GM19468 (cell line): ENCODE data around the gene LDAH.
A peak's percentile ranks its signal among the peaks of the same experiment; 100 is the strongest.

Experiments
- ATAC-seq: cut with Tn5 transposase; IDR thresholded peaks from one replicate; pipeline ENCODE4 v1.9.1; 2021; ENCODE audit warnings: mild to moderate bottlenecking, moderate library complexity, moderate number of reproducible peaks; ENCODE audit not compliant: unreplicated experiment; ENCODE audit errors: extremely low read depth

The LDAH gene

DNA sequence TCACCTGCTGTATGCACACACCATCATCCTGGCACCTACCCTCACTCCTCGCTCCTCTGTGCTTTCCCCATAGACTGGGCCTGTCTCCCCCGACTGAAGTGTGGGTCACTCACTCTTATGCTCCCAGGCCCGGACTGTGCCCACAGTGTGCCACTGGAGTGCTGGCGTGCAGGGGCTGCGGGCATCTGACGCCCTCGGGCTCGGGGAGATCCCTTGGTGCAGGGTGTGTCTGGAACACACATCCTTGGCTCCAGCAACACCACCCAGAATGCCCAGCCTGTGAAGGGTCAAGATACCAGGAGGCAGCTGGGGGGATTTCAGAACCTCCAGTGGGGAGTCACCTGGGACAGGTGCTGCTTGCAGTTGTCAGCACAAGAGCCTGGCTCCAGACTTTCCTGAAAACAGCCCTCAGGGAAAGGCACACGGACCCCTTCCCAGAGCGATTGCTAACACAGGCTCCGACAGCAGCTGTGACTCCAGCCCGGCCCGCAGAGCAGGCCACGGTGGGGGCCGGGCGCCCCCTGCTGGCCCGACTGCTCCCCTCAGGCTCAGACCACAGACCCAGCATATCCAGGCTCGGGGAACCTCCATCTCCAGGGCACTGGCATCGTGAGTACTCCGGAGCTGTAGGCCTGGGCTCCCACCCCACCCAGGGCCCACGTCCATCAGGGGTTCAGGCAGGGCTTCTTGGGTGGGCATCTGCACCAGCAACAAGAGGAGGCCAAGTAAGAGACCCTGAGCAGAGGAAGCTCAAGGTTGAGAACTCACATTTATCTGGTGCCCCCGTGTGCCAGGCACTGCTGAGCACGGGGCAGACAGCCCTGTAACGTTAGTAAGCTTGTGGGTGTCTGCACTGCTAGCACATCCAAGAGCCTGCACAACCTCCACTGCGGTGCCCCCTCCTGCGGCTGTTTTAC lies 180.6 kb downstream of the LDAH start:
- peak; percentile 84 for ATAC-seq

DNA sequence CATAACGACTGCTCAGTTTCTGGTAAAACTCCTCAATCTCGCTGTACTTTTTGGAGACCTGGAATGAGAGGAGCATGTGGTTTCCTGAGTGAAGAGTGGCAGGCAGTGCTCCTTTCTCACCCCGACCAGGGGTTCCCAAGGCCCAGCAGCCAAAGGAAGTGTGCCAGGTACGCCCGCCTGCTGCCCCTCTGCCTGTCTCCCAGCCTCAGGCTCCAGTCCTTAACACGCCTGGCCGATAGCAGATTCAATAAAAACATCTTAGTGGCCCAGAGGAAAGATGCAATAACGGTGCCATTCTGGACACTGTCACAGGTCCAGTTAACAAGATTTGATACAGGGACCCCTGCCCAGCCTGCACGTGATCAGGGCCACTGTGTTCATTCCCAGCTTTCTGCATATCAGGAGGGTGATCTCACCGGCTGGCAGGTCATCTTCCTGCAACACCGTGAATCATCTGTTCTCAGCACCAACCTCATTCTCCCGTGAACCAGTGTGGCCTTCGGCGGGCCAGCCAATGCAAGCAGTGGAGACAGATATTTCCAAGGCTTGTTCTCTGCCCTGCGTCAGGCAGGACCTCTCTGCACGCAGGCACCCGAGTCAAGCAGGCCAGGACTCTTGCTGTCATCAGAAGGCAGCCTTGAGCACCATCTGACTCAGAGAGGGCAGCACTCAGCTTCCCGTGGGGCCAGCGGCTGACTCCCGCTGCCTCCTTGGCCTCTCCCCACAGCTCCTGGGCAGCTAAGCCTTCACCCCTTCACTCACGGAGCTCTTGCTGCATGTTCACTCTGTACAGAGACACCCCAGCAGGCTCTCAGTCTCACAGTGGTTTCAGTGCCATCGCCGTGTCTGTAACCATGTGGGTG lies 181.5 kb downstream of the LDAH start:
- ATAC-seq: no peak

DNA sequence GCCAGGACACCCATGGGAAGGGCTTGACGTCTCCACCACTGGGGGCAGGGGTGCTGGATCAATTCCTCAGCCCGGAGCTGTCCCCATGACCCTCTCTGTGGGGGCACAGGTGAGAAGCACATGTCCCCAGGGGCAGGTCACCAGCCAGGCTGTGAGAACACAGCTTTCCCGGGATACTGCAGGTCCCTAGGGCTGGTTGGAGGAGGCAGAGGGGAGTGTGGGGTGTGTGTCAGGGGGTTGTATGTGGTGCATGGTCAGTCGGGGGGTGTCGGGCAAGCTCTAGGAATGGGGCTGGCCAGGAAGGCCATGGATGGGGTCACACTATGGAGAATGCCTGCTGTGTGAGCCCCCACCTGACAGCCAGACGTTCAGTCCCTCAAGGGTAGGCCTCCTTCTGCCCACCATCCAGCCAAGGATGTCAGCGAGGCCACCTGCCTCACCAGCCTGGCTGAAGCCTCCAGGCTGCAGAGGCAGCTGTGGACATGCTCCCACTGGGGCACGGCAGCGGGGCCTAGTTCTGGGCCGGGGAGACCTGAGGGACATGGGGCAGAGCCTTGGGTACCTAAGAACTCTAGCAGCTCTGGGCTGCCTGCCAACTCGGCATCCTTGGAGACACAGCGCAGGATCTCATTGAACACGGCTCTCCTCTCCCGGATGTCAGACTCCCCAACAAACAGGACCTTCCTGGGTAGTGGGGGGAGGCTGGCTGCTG lies 182.3 kb downstream of the LDAH start:
- ATAC-seq: no peak

DNA sequence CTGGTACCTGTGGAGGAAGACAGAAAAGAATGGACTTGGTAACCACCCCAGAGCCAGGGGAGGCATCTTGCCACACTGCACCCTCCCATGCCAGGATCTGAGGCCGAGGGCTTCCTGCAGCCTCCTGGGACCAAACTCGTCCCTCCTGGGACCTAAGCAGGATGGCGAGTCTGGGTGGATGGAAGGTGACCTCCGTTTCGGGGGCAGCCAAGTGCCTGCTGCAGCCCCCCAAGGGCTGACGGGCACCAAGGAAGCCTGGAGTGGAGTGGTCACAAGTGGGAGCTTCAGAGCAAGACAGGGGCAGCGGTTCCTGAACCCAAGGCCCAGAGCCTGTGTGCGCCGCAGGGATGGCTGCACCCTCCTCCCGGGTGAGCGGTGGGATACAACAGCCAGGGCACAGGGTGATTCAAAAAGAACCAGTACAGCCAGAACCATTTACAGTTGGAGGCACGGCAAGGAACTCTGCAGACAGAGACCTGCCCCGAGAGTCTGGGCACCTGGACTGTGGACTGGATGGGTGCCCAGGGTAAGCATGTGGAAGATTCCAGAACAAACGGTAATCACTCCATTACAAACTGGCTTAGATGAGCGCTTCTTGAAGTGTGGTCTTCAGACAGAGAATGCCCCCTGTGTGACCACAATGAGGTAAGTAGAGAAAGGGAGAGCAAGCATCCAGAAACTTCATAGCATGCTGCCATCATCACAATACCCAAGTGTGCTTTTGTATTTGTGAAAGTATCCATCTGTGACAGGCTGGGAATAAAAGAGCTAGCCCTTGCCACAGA lies 184.1 kb downstream of the LDAH start:
- ATAC-seq: no peak

DNA sequence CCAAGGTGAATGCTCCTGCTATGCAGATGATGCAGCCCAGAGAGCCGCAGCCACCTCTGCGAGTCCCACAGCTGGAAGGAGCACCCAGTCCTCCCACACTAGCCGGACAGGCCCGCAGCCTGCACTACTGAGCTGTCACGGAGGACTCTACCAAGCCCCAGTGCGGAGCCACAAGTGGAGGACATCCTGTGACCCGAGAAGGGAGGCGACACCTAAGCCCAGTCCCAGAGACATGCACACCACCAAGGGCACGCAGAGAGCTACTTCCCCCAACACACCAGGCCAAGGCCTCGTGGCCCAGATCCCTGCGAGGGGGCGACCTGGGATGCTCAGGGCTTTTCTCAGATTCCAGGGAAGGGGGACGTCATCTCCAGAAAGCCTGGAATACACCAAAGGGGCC lies 184.9 kb downstream of the LDAH start:
- no peak for ATAC-seq

DNA sequence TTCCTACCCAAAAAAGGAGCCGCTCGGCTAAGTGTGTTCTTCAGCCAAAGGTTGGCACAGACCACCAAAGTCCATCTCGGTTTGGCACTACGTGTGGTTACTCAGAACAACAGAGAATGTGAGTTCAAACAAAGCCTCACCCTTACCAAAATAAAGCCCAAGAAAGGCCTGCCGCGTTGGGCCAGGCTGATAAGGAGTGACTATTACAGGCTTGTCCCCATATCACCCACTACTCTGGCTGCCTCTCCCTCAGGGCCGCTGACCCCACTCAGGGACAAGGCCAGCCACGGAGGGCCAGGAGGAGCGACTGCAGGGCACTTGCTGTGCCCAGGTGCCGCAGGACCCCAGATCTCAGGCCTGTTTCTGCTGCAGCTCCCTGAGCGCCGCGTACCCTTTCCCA lies 185.8 kb downstream of the LDAH start:
- ATAC-seq: no peak

DNA sequence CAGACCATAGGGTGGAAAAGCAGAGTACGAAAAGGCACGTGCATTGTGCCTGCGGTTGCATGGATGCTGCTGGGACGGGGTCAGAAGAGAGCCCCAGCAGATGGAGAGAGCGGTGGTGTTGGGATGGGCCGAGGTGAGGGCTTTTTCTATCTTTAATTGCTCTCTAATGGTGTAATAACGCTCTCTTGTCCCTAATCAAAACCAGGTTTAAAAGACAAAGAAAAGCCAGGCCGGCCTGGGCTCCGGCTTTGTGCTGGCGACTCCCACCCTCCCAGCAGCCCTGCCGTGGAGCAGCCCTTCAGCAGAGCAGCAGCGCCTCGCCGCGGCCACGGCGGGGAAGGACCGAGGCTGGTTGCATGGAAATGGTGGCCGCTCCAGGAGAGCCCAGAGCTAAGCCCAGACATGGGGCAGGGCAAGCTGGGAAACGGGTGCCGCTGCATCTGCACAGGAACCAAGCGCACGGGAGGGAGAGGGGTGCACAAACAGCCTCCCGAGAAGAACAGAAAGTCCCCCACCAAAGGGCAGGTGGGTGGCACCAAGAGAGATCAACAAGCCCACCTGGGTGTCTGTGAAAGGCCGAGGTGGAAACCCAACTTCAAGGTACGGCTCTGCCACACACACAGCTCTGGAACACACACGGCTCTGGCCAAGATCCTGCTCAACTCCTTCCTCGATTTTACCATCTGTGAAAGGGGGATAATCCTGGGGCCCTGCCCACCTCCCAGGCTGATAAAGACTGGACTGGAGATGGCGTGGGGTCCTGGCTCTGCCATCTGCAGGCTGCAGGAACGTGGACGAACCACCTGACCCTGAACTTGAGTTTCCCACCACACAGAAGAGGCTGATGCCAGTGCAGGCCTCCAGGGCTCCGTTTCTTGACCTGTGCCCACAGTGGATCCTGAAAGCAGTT lies 187.0 kb downstream of the LDAH start:
- ATAC-seq: no peak

DNA sequence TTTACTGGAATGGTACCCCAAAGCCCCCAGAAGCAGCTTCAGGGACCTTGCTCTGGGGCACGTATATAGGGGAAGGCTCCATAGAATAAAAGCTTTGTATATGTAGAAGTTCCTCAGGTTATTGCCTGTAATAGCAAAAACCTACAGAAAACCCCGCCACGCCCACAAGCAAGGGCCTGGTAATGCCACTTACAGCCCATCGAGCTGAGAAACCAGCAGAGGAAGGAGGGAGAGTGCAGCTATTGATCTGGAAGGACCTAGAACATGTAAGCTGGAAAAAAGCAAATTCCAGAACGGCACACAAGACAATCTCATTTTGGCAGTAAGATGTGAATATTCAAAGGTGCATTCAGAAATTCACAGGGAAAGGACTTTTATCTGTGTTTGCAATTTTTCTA lies 187.8 kb downstream of the LDAH start:
- ATAC-seq: no peak

DNA sequence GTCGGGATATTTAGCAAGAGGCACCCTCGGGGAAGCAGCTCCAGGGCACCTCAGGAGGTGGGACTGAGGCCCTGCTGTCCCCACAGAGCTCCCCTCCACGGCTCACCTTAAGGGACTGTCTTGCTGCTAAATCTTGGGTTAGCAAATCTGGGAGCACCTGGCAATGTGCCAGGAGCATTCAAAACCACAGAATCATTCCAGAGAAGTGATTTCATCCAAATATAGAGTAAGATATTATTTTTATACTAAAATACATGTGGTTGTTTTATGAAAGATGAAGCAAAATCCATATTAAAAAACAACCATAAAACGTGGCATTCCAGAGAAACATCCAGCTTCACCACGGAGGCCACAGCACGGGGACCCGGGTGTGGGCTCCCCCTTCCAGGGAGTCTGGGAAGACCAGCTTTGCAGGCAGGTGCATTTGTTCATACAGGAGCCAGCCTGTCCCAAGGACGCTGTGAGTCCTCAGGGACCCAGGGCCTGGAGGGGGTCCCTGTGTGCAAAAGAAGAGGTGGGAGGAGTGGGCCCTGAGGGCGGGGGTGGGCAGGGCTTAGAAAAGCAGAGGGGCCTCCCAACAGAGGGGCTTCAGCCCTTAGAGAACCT lies 188.3 kb downstream of the LDAH start:
- ATAC-seq: no peak
